Stimulated activated CD4-positive, alpha-beta T cell treated with anti-CD3 and anti-CD28 coated beads, Interleukin-2, amount 100 ng/mL, for 24 hours (primary cell): ENCODE measurements around the gene CCDC117.
"Not testable (repeated sequence)": the region's sequence is repeated elsewhere in the genome, so short reads cannot be mapped to it uniquely, and the experiment has no call there.

Source experiments
- DNase-seq, 2 donors: peaks; one replicate each; pipeline ENCODE4 v3.0.0-alpha.2; 2020

The CCDC117 gene

GRCh38 chr22:28772633-28773460, at the start of gene CCDC117:
TSS of gene CCDC117 (plus strand) at chr22:28772695. CDS start at chr22:28772850, 155 bp downstream.
- DNase-seq: peak; percentile 93 to 94

DNA sequence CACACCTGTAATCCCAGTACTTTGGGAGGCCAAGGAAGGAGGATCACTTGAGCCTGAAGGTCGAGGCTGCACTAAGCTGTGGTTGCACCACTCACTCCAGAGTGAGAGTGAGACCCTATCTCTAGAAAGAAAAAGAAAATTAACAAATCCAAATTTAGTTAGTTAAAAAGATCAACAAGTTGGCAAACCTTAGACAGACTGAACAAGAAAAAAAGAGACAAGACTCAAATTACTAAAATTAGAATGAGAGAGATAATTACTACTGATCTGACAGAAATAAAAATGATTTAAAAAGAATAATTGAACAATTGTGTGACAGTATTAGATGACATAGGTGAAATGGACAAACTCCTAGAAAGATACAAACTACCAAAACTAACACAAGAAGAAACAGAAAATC, 44.5 kb upstream of the CCDC117 start:
- DNase-seq: no peak

DNA sequence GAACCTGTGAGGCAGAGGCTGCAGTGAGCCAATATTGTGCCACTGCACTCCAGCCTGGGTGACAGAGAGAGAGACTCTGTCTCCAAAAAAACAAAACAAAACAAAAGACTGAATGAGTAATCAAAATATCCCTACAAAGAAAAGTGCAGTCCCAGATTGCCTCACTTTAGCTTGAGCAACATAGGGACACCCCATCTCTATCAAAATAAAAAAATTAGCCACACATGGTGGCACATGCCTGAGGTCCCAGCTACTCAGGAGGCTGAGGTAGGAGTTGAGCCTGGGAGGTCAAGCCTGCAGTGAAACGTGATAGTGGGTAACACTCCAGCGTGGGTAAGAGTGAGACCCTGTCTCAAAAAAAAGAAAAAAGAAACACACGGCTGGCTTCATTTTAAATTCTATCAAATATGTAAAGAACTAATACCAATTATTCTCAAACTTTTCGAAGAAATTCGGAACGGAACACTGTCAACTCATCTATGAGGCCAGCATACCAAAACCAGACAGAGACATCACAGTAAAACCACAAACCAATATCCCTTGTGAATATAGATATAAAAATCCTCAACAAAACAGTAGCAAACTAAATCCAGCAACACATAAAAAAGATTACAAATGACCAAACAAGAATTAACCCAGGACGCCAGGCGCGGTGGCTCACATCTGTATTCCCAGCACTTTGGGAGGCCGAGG, 43.7 kb upstream of the CCDC117 start:
- no peak for DNase-seq

GRCh38 chr22:28730179-28730578, 42.3 kb upstream of the CCDC117 start:
- DNase-seq: no peak

DNA sequence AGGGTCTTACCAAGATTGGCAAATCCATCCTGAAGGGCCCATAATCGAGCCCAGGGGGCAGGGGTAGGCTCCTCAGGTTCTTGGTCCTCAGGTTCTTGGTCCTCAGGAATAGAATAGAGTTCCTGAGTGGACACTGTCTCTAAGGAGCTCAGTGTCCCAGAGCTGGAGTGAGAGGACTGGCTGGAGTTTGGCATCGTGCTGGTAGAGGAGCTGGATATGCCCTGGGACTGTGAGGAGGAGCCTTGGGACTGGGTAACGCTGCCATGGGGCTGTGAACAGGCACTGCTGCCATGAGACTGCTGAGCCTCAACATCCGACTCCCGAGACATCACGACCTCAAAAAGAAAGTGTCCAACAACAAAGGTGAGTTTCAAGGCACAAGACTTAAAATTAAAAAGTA, 38.1 kb upstream of the CCDC117 start:
- DNase-seq: no peak

DNA sequence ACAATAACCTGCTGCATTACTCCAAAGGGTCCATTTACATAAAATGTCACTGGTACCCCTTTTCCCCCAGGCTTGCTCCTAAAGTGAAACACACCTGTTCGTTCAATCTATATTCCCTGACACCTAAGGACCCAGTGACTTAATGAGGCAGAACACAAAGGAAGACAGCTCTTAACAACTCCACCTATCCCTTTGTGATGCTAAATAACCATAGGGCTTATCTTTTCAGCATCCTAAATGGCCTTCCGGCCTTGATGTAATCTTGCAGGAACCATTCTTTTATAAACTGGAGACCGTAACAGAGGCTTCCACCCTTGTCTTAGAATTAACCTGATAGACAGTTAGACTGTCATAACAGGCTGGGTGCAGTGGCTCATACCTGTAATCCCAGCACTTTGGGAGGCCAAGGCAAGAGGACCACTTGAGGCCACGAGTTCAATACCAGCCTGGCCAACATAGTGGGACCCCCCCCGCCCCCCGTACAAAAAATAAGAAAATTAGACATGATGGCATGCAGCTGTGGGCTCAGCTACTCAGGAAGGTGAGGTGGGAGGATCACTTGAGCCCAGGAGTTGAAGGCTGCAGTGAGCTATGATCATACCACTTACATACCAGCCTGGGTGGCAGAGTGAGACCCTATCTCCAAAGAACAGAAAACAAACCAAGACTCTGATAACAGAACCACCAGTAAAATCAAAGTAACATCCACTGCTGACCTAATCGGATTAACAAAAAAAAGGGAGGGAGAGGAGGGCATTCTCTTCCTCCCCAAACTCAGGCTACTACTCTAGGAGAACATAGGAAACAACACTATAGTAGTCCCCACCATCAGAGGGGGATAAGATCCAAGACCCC, 36.0 kb upstream of the CCDC117 start:
- DNase-seq: no peak

DNA sequence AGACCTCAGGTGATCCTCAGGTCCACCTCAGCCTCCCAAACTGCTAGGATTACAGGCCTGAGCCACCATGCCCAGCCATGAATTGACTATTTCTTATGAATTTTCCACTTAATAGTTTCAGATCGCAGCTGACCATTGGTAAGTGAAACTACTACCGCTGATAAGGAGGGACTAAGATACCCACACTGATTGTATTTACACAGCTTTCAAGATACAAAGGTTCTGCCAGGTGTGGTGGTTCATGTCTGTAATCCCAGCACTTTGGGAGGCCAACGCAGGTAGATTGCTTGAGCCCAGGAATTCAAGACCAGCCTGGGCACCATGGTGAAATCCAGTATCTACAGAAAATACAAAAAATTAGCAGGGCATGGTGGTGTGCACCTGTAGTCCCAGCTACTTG, 34.8 kb upstream of the CCDC117 start:
- DNase-seq: no peak

GRCh38 chr22:28738876-28739275, 33.6 kb upstream of the CCDC117 start:
- DNase-seq: not testable (repeated sequence)

GRCh38 chr22:28741200-28741784, 31.2 kb upstream of the CCDC117 start:
- peak in 1 of 2 donors; percentile 13 for DNase-seq

GRCh38 chr22:28741785-28742561, 30.5 kb upstream of the CCDC117 start, which contains the start of the genes CHEK2 and HSCB:
TSS of gene CHEK2 (minus strand) at chr22:28741820. CDS start at chr22:28734721, 7,099 bp downstream.
TSS of gene HSCB (plus strand) at chr22:28742039. CDS start at chr22:28742096, 57 bp downstream.
- DNase-seq: peak; percentile 96 to 97

- DNase-seq: no peak
These were observed 29.9 kb upstream of the CCDC117 start for GRCh38 chr22:28742562-28742962.

DNA sequence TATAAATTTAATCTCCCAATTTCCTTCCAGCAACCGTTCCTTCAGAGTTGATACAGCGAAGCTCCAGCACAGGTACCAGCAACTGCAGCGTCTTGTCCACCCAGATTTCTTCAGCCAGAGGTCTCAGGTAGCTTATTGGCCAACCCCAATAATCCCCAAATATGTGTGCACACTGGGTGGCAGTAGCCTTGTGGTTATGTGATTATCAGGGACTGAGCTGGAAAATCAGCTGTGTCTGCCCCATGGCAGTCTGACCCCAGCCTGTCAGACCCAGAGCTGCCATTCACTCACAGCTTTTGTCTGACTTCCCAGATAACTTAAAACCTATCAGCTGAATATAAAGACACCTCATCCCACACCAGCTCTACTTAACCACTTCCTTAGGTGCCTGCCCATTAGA, 28.6 kb upstream of the CCDC117 start:
- no peak for DNase-seq

- DNase-seq: no peak
These were observed 22.0 kb upstream of the CCDC117 start for GRCh38 chr22:28750471-28750881.

DNA sequence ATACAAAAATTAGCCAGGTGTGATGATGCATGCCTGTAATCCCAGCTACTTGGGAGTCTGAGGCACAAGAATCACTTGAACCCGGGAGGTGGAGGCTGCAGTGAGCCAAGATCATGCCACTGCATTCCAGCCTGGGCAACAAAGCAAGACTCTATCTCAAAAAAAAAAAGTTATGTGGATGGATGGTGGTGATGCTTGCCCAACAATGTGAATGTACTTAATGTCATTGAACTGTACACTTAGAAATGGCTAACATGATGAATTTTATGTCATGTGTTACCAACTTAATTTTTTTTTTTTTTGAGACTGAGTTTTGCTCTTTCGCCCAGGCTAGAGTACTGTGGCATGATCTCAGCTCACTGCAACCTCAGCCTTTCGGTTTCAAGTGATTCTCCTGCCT, 18.0 kb upstream of the CCDC117 start:
- not testable (repeated sequence) for DNase-seq

DNA sequence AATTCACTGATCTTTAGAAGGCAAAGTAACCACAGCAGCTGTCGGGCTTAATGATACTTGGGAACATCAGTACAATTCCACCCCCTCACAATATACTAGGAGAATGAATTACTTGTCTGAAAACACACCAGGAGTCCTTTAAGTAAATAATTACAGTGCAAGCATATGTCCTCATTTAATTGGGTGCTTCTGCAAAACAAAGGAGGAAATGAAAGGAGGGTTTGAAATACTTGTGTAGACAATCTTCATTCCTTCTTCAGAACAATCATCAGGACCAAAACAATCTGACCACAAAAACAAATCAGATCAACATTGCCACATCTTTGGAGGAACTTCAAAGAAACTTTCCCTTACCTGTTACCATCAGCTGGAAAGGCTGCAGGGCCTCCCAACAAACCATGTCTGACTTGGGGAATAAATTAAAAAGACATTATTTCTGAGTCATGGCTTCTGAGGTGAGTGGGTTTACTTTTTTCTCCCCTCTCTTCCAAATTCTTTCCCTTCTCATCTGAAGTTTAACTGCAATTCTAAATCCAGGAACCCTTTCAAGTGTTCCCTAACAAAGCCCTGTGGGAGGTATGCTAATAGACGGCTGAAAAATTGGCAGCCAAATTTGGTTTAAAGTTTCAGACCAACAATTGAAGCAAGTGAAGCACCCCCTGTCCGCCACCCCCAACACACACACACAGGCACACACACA, 12.5 kb upstream of the CCDC117 start:
- DNase-seq: no peak

- no peak for DNase-seq
These were observed 11.1 kb upstream of the CCDC117 start for GRCh38 chr22:28761449-28761755.

GRCh38 chr22:28762000-28762399, 10.5 kb upstream of the CCDC117 start:
- DNase-seq: not testable (repeated sequence)

DNA sequence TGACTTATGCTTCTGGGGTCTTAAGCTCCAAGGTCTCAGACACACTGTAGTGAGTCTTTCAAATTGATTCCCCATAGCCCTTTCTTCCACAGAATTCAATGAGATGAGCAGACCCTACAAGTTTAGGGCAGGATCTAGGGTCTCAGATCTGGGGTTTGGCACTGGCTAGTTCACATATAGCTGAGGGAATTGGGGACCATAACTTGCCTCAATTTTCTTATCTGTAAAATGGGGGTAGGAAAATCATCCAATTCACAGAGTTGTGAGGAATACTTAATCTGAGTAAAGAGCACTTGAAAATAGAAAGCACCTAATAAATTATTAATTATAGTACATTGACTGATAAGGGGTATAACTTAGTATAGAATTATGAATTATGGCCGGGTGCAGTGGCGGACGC, 5.9 kb upstream of the CCDC117 start:
- no peak for DNase-seq

DNA sequence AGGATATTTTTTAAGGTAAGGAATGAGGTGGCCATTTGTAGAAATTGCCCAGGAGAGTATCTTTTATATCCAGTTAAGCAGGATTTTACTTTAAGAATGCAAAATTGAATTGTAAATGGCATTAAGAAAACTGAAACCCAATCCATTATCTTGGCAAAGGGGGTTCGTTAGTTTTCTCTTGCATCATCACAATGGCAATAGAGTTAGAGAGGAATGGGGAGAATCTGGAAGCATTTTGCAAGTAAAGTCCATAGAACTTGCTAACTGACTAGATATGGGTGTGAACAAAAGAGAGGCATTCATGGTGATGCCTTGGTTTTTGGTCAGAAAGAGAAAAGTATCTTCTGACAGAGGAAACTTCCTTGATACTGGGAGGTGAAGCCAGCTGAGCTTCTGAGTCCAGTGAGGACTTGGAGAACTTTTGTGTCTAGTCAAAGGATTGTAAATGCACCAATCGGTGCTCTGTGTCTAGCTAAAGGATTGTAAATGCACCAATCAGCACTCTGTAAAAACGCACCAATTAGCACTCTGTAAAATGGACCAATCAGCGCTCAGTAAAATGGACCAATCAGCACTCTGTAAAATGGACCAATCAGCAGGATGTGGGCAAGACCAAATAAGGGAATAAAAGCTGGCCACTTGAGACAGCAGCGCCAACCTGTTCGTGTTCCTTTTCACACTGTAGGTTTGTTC, 3.6 kb upstream of the CCDC117 start:
- no peak for DNase-seq

GRCh38 chr22:28769394-28770085, 3.0 kb upstream of the CCDC117 start:
- DNase-seq: no peak
